NCI-H226 (cell line): ENCODE measurements around the gene CDHR2.
"Not testable (repeated sequence)": the region's sequence is repeated elsewhere in the genome, so short reads cannot be mapped to it uniquely, and the experiment has no call there.

ENCODE experiments used
- DNase-seq: peaks from one replicate; pipeline ENCODE4 v3.0.0-alpha.2; 2015

The CDHR2 gene

GRCh38 chr5:176541338-176542134 lies 7.6 kb upstream of the CDHR2 start:
- peak; percentile 48 for DNase-seq

- no peak for DNase-seq
Measured at GRCh38 chr5:176542135-176542595, 7.0 kb upstream of the CDHR2 start.

- no peak for DNase-seq
Measured at GRCh38 chr5:176542596-176543427, 6.3 kb upstream of the CDHR2 start.

- peak; percentile 23 for DNase-seq
Measured at GRCh38 chr5:176543428-176544182, 5.5 kb upstream of the CDHR2 start.

- no peak for DNase-seq
Measured at GRCh38 chr5:176545388-176545736, 3.8 kb upstream of the CDHR2 start.

- no peak for DNase-seq
Measured at GRCh38 chr5:176545737-176546509, 3.2 kb upstream of the CDHR2 start.

GRCh38 chr5:176547802-176548201 lies 1.3 kb upstream of the CDHR2 start:
- no peak for DNase-seq

GRCh38 chr5:176549871-176550270 lies 729 bp downstream of the CDHR2 start:
- no peak for DNase-seq

GRCh38 chr5:176550275-176550831 lies 1.2 kb downstream of the CDHR2 start:
- DNase-seq: no peak

GRCh38 chr5:176550937-176551336 lies 1.8 kb downstream of the CDHR2 start:
- DNase-seq: not testable (repeated sequence)

GRCh38 chr5:176552332-176552869 lies 3.3 kb downstream of the CDHR2 start:
- no peak for DNase-seq

- DNase-seq: no peak
Measured at GRCh38 chr5:176553260-176554085, 4.3 kb downstream of the CDHR2 start.

- DNase-seq: no peak
Measured at GRCh38 chr5:176557846-176558245, 8.7 kb downstream of the CDHR2 start.

- no peak for DNase-seq
Measured at GRCh38 chr5:176559683-176560082, 10.5 kb downstream of the CDHR2 start.

- no peak for DNase-seq
Measured at GRCh38 chr5:176560364-176560763, 11.2 kb downstream of the CDHR2 start.

GRCh38 chr5:176561259-176561658 lies 12.1 kb downstream of the CDHR2 start:
- DNase-seq: no peak

- DNase-seq: no peak
Measured at GRCh38 chr5:176562189-176562588, 13.0 kb downstream of the CDHR2 start.

GRCh38 chr5:176564002-176564401 lies 14.9 kb downstream of the CDHR2 start:
- no peak for DNase-seq

- no peak for DNase-seq
Measured at GRCh38 chr5:176565760-176566288, 16.7 kb downstream of the CDHR2 start.

GRCh38 chr5:176568657-176569056 lies 19.5 kb downstream of the CDHR2 start:
- no peak for DNase-seq

- no peak for DNase-seq
Measured at GRCh38 chr5:176570044-176570443, 20.9 kb downstream of the CDHR2 start.
